Measurements from ENCODE around the gene ATRIP.
A peak's percentile ranks its signal among the peaks of the same experiment; 100 is the strongest.
"Not testable (repeated sequence)": the region's sequence is repeated elsewhere in the genome, so short reads cannot be mapped to it uniquely, and the experiment has no call there.

ATRIP gene

DNA sequence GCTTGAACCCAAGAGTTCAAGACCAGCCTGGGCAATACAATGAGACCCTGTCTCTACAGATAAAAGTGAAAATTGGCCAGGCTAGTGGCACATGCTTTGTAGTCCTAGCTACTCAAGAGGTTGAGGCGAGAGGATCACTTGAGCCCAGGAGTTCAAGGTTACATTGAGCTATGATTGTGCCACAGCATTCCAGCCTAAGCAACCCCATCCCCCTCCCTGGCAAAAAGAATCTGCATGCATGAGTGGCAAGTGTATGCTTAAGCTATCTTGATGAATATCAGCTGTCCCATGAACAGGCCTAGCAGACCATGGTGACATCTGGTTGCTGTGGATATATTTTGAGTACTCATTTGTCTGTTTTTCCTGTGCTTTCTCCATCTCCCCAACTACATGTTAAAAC, 4.7 kb downstream of the ATRIP start:
- no peaks in the 10 kb centered on the region for H3K9me3 ChIP-seq (ENCODE audit: control insufficient read depth, low read length)
- no peaks in the 10 kb centered on the region for H3K27me3 ChIP-seq (replicated peaks; ENCODE audit: control insufficient read depth, insufficient read depth, low read length)
- no peak overlapping the region for H3K4me3 ChIP-seq (ENCODE audit: low read length)
- no peak for DNase-seq (ENCODE audit: low read depth)
- H3K9ac ChIP-seq (ENCODE audit: low read length): no peak overlapping the region
- H3K4me1 ChIP-seq (ENCODE audit: control insufficient read depth, insufficient read depth, low read length): peaks cover 9% of the 10 kb centered on the region
- peaks cover 40% of the 10 kb centered on the region for H3K36me3 ChIP-seq (ENCODE audit: control insufficient read depth, insufficient read depth, low read length, severe bottlenecking)

- no peaks in the 10 kb centered on the region for H3K4me1 ChIP-seq (ENCODE audit: control insufficient read depth, insufficient read depth, low read length)
- H3K9ac ChIP-seq (ENCODE audit: low read length): no peak overlapping the region
- no peak for DNase-seq (ENCODE audit: low read depth)
- H3K4me3 ChIP-seq (ENCODE audit: low read length): no peak overlapping the region
- no peaks in the 10 kb centered on the region for H3K27me3 ChIP-seq (replicated peaks; ENCODE audit: control insufficient read depth, insufficient read depth, low read length)
- peaks cover 76% of the 10 kb centered on the region for H3K36me3 ChIP-seq (ENCODE audit: control insufficient read depth, insufficient read depth, low read length, severe bottlenecking)
- no peaks in the 10 kb centered on the region for H3K9me3 ChIP-seq (ENCODE audit: control insufficient read depth, low read length)
Measured at GRCh38 chr3:48456456-48456855, 9.9 kb downstream of the ATRIP start.

GRCh38 chr3:48459331-48459730, 12.8 kb downstream of the ATRIP start:
- Histone ChIP-seq H3K4me1 (ENCODE audit: control insufficient read depth, insufficient read depth, low read length) (no peaks in the 10 kb centered on the region), H3K9me3 (ENCODE audit: control insufficient read depth, low read length) (no peaks in the 10 kb centered on the region), H3K4me3 (ENCODE audit: low read length) (no peak overlapping the region), H3K27me3 (replicated peaks; ENCODE audit: control insufficient read depth, insufficient read depth, low read length) (no peaks in the 10 kb centered on the region), H3K9ac (ENCODE audit: low read length) (no peak overlapping the region), H3K36me3 (ENCODE audit: control insufficient read depth, insufficient read depth, low read length, severe bottlenecking) (peaks cover 59% of the 10 kb centered on the region)
- DNase-seq (ENCODE audit: low read depth): no peak

DNA sequence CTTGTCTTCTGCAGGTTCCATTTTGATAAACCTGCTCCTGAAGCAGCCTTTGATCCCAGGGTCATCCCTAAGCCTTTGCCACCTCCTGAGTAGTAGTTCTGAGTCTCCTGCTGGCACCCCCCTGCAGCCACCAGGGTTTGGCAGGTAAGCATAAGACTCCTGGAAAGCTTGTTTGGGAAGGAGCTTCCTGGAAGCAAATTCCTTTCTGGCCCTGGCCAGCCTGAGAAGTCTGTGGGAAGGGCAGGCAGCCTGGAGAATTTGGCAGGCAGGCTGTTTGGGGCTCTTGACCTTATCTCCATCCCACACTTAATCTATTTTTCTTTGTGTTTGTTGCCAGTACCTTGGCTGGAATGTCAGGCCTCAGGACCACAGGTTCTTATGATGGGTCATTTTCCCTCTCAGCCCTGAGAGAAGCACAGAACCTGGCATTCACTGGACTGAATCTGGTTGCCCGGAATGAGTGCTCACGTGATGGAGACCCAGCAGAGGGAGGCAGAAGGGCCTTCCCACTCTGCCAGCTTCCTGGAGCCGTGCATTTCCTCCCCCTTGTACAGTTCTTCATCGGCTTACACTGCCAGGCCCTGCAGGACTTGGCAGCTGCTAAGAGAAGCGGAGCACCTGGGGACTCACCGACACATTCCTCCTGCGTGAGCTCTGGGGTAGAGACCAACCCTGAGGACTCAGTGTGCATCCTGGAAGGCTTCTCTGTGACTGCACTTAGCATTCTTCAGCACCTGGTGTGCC, 13.4 kb downstream of the ATRIP start:
- Histone ChIP-seq H3K36me3 (ENCODE audit: control insufficient read depth, insufficient read depth, low read length, severe bottlenecking) (peaks cover 55% of the 10 kb centered on the region), H3K4me3 (ENCODE audit: low read length) (no peak overlapping the region)

DNA sequence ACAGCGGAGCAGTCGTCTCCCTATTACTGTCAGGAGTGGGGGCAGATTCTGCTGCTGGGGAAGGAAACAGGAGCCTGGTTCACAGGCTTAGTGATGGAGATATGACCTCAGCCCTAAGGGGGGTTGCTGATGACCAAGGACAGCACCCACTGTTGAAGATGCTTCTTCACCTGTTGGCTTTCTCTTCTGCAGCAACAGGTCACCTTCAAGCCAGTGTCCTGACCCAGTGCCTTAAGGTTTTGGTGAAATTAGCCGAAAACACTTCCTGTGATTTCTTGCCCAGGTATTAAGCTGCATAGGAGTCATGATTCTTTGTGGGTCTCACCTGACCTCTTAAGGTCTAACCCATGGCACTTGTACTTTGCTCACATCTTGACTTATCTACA, 14.0 kb downstream of the ATRIP start:
- Histone ChIP-seq H3K36me3 (ENCODE audit: control insufficient read depth, insufficient read depth, low read length, severe bottlenecking) (peaks cover 49% of the 10 kb centered on the region), H3K4me3 (ENCODE audit: low read length) (no peak overlapping the region), H3K9ac (ENCODE audit: low read length) (no peak overlapping the region), H3K4me1 (ENCODE audit: control insufficient read depth, insufficient read depth, low read length) (peaks cover 6% of the 10 kb centered on the region), H3K9me3 (ENCODE audit: control insufficient read depth, low read length) (no peaks in the 10 kb centered on the region), H3K27me3 (replicated peaks; ENCODE audit: control insufficient read depth, insufficient read depth, low read length) (no peaks in the 10 kb centered on the region)
- DNase-seq (ENCODE audit: low read depth): no peak

More for the DNA sequence above, 13.4 kb downstream of the ATRIP start:
- Histone ChIP-seq H3K27me3 (replicated peaks; ENCODE audit: control insufficient read depth, insufficient read depth, low read length) (no peaks in the 10 kb centered on the region), H3K9me3 (ENCODE audit: control insufficient read depth, low read length) (no peaks in the 10 kb centered on the region), H3K4me1 (ENCODE audit: control insufficient read depth, insufficient read depth, low read length) (peaks cover 1% of the 10 kb centered on the region), H3K9ac (ENCODE audit: low read length) (no peak overlapping the region)
- DNase-seq (ENCODE audit: low read depth): no peak

GRCh38 chr3:48461767-48462166, 15.2 kb downstream of the ATRIP start:
- DNase-seq (ENCODE audit: low read depth); H3K9ac ChIP-seq (ENCODE audit: low read length); H3K9me3 ChIP-seq (ENCODE audit: control insufficient read depth, low read length); H3K4me3 ChIP-seq (ENCODE audit: low read length); H3K27me3 ChIP-seq (replicated peaks; ENCODE audit: control insufficient read depth, insufficient read depth, low read length); H3K4me1 ChIP-seq (ENCODE audit: control insufficient read depth, insufficient read depth, low read length): not testable (repeated sequence)
- peaks cover 41% of the 10 kb centered on the region for H3K36me3 ChIP-seq (ENCODE audit: control insufficient read depth, insufficient read depth, low read length, severe bottlenecking)

DNA sequence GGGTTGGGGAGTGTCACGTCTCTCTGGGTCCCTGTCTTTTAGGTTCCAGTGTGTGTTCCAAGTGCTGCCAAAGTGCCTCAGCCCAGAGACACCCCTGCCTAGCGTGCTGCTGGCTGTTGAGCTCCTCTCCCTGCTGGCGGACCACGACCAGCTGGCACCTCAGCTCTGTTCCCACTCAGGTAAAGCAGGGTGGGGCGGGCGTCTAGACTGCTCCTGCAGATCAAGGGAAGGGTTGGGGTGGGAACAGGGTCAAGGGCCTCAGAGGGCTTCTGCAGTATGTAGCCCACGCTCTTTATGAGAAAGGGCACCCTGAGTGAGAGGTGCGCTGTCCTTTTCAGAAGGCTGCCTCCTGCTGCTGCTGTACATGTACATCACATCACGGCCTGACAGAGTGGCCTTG, 17.2 kb downstream of the ATRIP start:
- DNase-seq (ENCODE audit: low read depth): no peak
- H3K27me3 ChIP-seq (replicated peaks; ENCODE audit: control insufficient read depth, insufficient read depth, low read length): no peaks in the 10 kb centered on the region
- H3K36me3 ChIP-seq (ENCODE audit: control insufficient read depth, insufficient read depth, low read length, severe bottlenecking): peaks cover 49% of the 10 kb centered on the region
- no peaks in the 10 kb centered on the region for H3K9me3 ChIP-seq (ENCODE audit: control insufficient read depth, low read length)
- H3K4me3 ChIP-seq (ENCODE audit: low read length): no peak overlapping the region
- peaks cover 28% of the 10 kb centered on the region for H3K4me1 ChIP-seq (ENCODE audit: control insufficient read depth, insufficient read depth, low read length)
- no peak overlapping the region for H3K9ac ChIP-seq (ENCODE audit: low read length)

- peaks cover 29% of the 10 kb centered on the region for H3K4me1 ChIP-seq (ENCODE audit: control insufficient read depth, insufficient read depth, low read length)
- no peaks in the 10 kb centered on the region for H3K27me3 ChIP-seq (replicated peaks; ENCODE audit: control insufficient read depth, insufficient read depth, low read length)
- DNase-seq (ENCODE audit: low read depth): no peak
- no peaks in the 10 kb centered on the region for H3K9me3 ChIP-seq (ENCODE audit: control insufficient read depth, low read length)
- H3K36me3 ChIP-seq (ENCODE audit: control insufficient read depth, insufficient read depth, low read length, severe bottlenecking): peaks cover 46% of the 10 kb centered on the region
- peak overlapping the region; percentile 93 for H3K9ac ChIP-seq (ENCODE audit: low read length)
- H3K4me3 ChIP-seq (ENCODE audit: low read length): no peak overlapping the region
Measured at GRCh38 chr3:48464713-48465221, 18.2 kb downstream of the ATRIP start.

GRCh38 chr3:48465237-48465530, 18.6 kb downstream of the ATRIP start:
- no peaks in the 10 kb centered on the region for H3K27me3 ChIP-seq (replicated peaks; ENCODE audit: control insufficient read depth, insufficient read depth, low read length)
- H3K9me3 ChIP-seq (ENCODE audit: control insufficient read depth, low read length): no peaks in the 10 kb centered on the region
- H3K4me3 ChIP-seq (ENCODE audit: low read length): no peak overlapping the region
- H3K9ac ChIP-seq (ENCODE audit: low read length): peak overlapping the region; percentile 93
- peaks cover 33% of the 10 kb centered on the region for H3K4me1 ChIP-seq (ENCODE audit: control insufficient read depth, insufficient read depth, low read length)
- DNase-seq (ENCODE audit: low read depth): no peak
- H3K36me3 ChIP-seq (ENCODE audit: control insufficient read depth, insufficient read depth, low read length, severe bottlenecking): peaks cover 42% of the 10 kb centered on the region

DNA sequence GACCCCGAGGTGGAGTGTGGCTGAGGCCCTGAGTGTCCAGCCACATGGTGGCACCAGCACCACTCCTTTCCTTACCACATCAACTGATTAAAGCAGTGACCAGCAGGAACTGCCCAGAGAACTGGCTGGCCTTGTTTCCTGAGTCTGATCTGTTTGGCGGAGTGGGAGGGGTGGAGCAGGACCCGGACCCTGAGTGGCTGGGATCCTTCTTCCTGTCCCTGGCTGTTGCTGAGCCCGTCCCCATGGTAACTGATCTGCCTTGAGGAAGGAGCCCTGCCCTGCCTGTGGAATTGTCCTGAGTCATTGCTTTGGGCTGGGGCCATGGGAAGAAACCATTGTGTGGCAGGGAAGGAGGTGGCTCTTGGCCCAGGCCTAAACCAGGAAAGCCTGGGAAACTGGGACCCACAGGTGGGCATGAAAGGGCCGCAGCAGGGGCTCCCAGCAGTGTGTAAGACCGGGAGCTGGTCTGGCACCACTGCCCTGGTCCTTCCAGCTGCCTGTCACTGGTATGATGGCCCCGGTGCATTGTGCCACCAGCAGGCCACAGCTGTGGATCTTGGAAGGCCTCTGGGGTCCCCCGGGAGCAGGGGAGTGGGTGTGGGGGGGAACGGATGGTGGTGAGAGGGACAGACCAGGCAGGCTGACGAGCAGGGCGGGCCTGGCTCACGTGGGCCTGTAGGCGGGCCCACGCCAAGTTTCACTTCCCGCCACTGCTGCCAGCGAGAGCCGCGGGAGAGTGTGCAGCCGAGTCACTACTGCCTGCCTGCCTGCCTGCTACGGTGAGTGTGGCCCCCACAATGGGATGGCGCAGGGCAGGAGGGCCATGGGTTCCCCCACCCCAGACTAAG, 19.2 kb downstream of the ATRIP start:
- Histone ChIP-seq H3K4me1 (ENCODE audit: control insufficient read depth, insufficient read depth, low read length) (peaks cover 35% of the 10 kb centered on the region), H3K4me3 (ENCODE audit: low read length) (peak overlapping the region; percentile 91), H3K36me3 (ENCODE audit: control insufficient read depth, insufficient read depth, low read length, severe bottlenecking) (peaks cover 36% of the 10 kb centered on the region), H3K9me3 (ENCODE audit: control insufficient read depth, low read length) (no peaks in the 10 kb centered on the region), H3K9ac (ENCODE audit: low read length) (peak overlapping the region; percentile 93), H3K27me3 (replicated peaks; ENCODE audit: control insufficient read depth, insufficient read depth, low read length) (no peaks in the 10 kb centered on the region)
- DNase-seq (ENCODE audit: low read depth): peak; percentile 100

DNA sequence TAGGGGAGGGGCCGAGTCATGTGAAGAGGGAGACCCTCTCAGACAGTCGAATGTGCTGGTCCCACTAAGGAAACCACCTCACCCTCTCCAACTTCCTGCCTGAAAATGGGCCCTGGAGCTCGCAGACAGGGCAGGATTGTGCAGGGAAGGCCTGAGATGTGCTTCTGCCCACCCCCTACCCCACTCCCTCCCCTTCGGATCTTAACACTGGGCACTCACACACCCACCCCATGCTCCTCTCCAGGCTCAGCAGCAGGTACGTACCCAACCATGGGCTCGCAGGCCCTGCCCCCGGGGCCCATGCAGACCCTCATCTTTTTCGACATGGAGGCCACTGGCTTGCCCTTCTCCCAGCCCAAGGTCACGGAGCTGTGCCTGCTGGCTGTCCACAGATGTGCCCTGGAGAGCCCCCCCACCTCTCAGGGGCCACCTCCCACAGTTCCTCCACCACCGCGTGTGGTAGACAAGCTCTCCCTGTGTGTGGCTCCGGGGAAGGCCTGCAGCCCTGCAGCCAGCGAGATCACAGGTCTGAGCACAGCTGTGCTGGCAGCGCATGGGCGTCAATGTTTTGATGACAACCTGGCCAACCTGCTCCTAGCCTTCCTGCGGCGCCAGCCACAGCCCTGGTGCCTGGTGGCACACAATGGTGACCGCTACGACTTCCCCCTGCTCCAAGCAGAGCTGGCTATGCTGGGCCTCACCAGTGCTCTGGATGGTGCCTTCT, 20.0 kb downstream of the ATRIP start:
- Histone ChIP-seq H3K9me3 (ENCODE audit: control insufficient read depth, low read length) (no peaks in the 10 kb centered on the region), H3K4me1 (ENCODE audit: control insufficient read depth, insufficient read depth, low read length) (peaks cover 35% of the 10 kb centered on the region), H3K36me3 (ENCODE audit: control insufficient read depth, insufficient read depth, low read length, severe bottlenecking) (peaks cover 28% of the 10 kb centered on the region), H3K4me3 (ENCODE audit: low read length) (peak overlapping the region; percentile 91), H3K9ac (ENCODE audit: low read length) (peak overlapping the region; percentile 93), H3K27me3 (replicated peaks; ENCODE audit: control insufficient read depth, insufficient read depth, low read length) (no peaks in the 10 kb centered on the region)
- no peak for DNase-seq (ENCODE audit: low read depth)

All from adipocyte (in vitro differentiated cells).